A549 (cell line): Measurements from ENCODE around the gene PCED1A. TPM values are rescaled to one million over a fixed set of nuclear protein-coding genes. Genes with fewer than 3 reads are reported as not detected.

Experiments
- polyA plus RNA-seq, 4 experiments: library from polyadenylated mRNA; depleted of rRNA in 3 of 4; stranded (reverse); fragments of >200 nt; fragmentation: RNase III in 1 of 4; extraction: RNeasy Plus Mini Kit Qiagen cat#74134 plus additional on column Dnase treatment in 1 of 4; gene quantifications; 2 replicates in 3 of 4; 3 replicates in 1 of 4; pipeline ENCODE4 v1.2.3, GENCODE V29; 2011 to 2017

The PCED1A gene
- polyA plus RNA-seq, 2 of the 4 experiments (the other 2 are of a cell fraction), result 25.7 to 43.8 TPM

Other genes with a start within 250 kb of the PCED1A start
- gene NOP56, start 188.0 kb downstream of the PCED1A start, polyA plus RNA-seq (2011; rRNA removed), result 471 and 571 TPM in 2 replicates
- gene NOP56, start 188.0 kb downstream of the PCED1A start, polyA plus RNA-seq (2017; fragmentation: RNase III; extraction: RNeasy Plus Mini Kit Qiagen cat#74134 plus additional on column Dnase treatment), result 658 to 761 TPM (median 681 TPM) in 3 replicates
- gene IDH3B, start 176.4 kb downstream of the PCED1A start, polyA plus RNA-seq (2011; rRNA removed), result 188 and 200 TPM in 2 replicates
- 141 to 154 TPM (median 149 TPM) in 3 replicates for gene IDH3B, start 176.4 kb downstream of the PCED1A start, polyA plus RNA-seq (2017; fragmentation: RNase III; extraction: RNeasy Plus Mini Kit Qiagen cat#74134 plus additional on column Dnase treatment)
- gene EBF4, start 147.9 kb downstream of the PCED1A start, polyA plus RNA-seq (2011; rRNA removed), result 2.2 and 2.9 TPM in 2 replicates
- 1.5 to 3.2 TPM (median 2.8 TPM) in 3 replicates for gene EBF4, start 147.9 kb downstream of the PCED1A start, polyA plus RNA-seq (2017; fragmentation: RNase III; extraction: RNeasy Plus Mini Kit Qiagen cat#74134 plus additional on column Dnase treatment)
- gene CPXM1, start 40.0 kb downstream of the PCED1A start, polyA plus RNA-seq (2011; rRNA removed), result not detected in 2 replicates
- not detected in 3 replicates for gene CPXM1, start 40.0 kb downstream of the PCED1A start, polyA plus RNA-seq (2017; fragmentation: RNase III; extraction: RNeasy Plus Mini Kit Qiagen cat#74134 plus additional on column Dnase treatment)
- gene C20orf141, start 25.7 kb downstream of the PCED1A start, polyA plus RNA-seq (2011; rRNA removed), result 0.16 and 0.24 TPM in 2 replicates
- 0.29 to 0.56 TPM (median 0.54 TPM) in 3 replicates for gene C20orf141, start 25.7 kb downstream of the PCED1A start, polyA plus RNA-seq (2017; fragmentation: RNase III; extraction: RNeasy Plus Mini Kit Qiagen cat#74134 plus additional on column Dnase treatment)
- not detected in 2 replicates for gene TMEM239, start 24.3 kb downstream of the PCED1A start, polyA plus RNA-seq (2011; rRNA removed)
- not detected in 3 replicates for gene TMEM239, start 24.3 kb downstream of the PCED1A start, polyA plus RNA-seq (2017; fragmentation: RNase III; extraction: RNeasy Plus Mini Kit Qiagen cat#74134 plus additional on column Dnase treatment)
- 33.0 and 35.5 TPM in 2 replicates for gene VPS16, start 90 bp upstream of the PCED1A start, polyA plus RNA-seq (2011; rRNA removed)
- 34.3 to 38.2 TPM (median 37.5 TPM) in 3 replicates for gene VPS16, start 90 bp upstream of the PCED1A start, polyA plus RNA-seq (2017; fragmentation: RNase III; extraction: RNeasy Plus Mini Kit Qiagen cat#74134 plus additional on column Dnase treatment)
- 74.4 and 83.2 TPM in 2 replicates for gene PTPRA, start 32.8 kb upstream of the PCED1A start, polyA plus RNA-seq (2011; rRNA removed)
- 26.5 to 29.8 TPM (median 29.2 TPM) in 3 replicates for gene PTPRA, start 32.8 kb upstream of the PCED1A start, polyA plus RNA-seq (2017; fragmentation: RNase III; extraction: RNeasy Plus Mini Kit Qiagen cat#74134 plus additional on column Dnase treatment)
- gene GNRH2, start 203.0 kb upstream of the PCED1A start, polyA plus RNA-seq (2011; rRNA removed), result not detected in 2 replicates
- 0.12 to 0.20 TPM in 2 of 3 replicates, not detected in the other for gene GNRH2, start 203.0 kb upstream of the PCED1A start, polyA plus RNA-seq (2017; fragmentation: RNase III; extraction: RNeasy Plus Mini Kit Qiagen cat#74134 plus additional on column Dnase treatment)
- 69.4 and 71.3 TPM in 2 replicates for gene MRPS26, start 205.4 kb upstream of the PCED1A start, polyA plus RNA-seq (2011; rRNA removed)
- 106 to 111 TPM (median 107 TPM) in 3 replicates for gene MRPS26, start 205.4 kb upstream of the PCED1A start, polyA plus RNA-seq (2017; fragmentation: RNase III; extraction: RNeasy Plus Mini Kit Qiagen cat#74134 plus additional on column Dnase treatment)
- not detected in 2 replicates for gene OXT, start 231.0 kb upstream of the PCED1A start, polyA plus RNA-seq (2011; rRNA removed)
- not detected in 3 replicates for gene OXT, start 231.0 kb upstream of the PCED1A start, polyA plus RNA-seq (2017; fragmentation: RNase III; extraction: RNeasy Plus Mini Kit Qiagen cat#74134 plus additional on column Dnase treatment)
- not detected in 2 replicates for gene AVP, start 244.1 kb upstream of the PCED1A start, polyA plus RNA-seq (2011; rRNA removed)
- gene AVP, start 244.1 kb upstream of the PCED1A start, polyA plus RNA-seq (2017; fragmentation: RNase III; extraction: RNeasy Plus Mini Kit Qiagen cat#74134 plus additional on column Dnase treatment), result not detected in 3 replicates